Inflammatory macrophage treated with lipopolysaccharide for 1 hour (primary cell): ENCODE results near the gene TMEM72.
A peak's percentile ranks its signal among the peaks of the same experiment; 100 is the strongest.

Source experiments
- DNase-seq, 2 donors: peaks; one replicate each; pipeline ENCODE4 v3.0.0-alpha.2; 2020 to 2022

TMEM72 gene

GRCh38 chr10:44890696-44891563, 20.2 kb upstream of the TMEM72 start:
- no peak for DNase-seq

- DNase-seq, result no peak
These were observed 19.4 kb upstream of the TMEM72 start for GRCh38 chr10:44891721-44892120.

GRCh38 chr10:44893604-44894468, 17.3 kb upstream of the TMEM72 start:
- no peak for DNase-seq

- no peak for DNase-seq
These were observed 16.4 kb upstream of the TMEM72 start for GRCh38 chr10:44894691-44895090.

- no peak for DNase-seq
These were observed 15.9 kb upstream of the TMEM72 start for GRCh38 chr10:44895280-44895679.

GRCh38 chr10:44897049-44897448, 14.1 kb upstream of the TMEM72 start:
- DNase-seq, result no peak

- DNase-seq, result no peak
These were observed 12.5 kb upstream of the TMEM72 start for GRCh38 chr10:44898665-44899064.

GRCh38 chr10:44899450-44900080, 11.6 kb upstream of the TMEM72 start:
- no peak for DNase-seq

- DNase-seq, result no peak
These were observed 8.1 kb upstream of the TMEM72 start for GRCh38 chr10:44902941-44903545.

- no peak for DNase-seq
These were observed 4.7 kb upstream of the TMEM72 start for GRCh38 chr10:44906486-44906885.

- no peak for DNase-seq
These were observed 3.6 kb upstream of the TMEM72 start for GRCh38 chr10:44907556-44907955.

GRCh38 chr10:44908066-44908749, 2.9 kb upstream of the TMEM72 start:
- DNase-seq, result no peak

GRCh38 chr10:44908936-44909630, 2.1 kb upstream of the TMEM72 start:
- no peak for DNase-seq

- no peak for DNase-seq
These were observed 1.2 kb upstream of the TMEM72 start for GRCh38 chr10:44909910-44910309.

- no peak for DNase-seq
These were observed 535 bp upstream of the TMEM72 start for GRCh38 chr10:44910602-44911001.

GRCh38 chr10:44911951-44912350, 814 bp downstream of the TMEM72 start:
- no peak for DNase-seq

- peak; percentile 52 to 58 for DNase-seq
These were observed 2.4 kb downstream of the TMEM72 start for GRCh38 chr10:44913350-44914081.

- DNase-seq, result no peak
These were observed 3.8 kb downstream of the TMEM72 start for GRCh38 chr10:44914891-44915290.

GRCh38 chr10:44916429-44916828, 5.3 kb downstream of the TMEM72 start:
- no peak for DNase-seq

GRCh38 chr10:44917848-44918247, 6.7 kb downstream of the TMEM72 start:
- DNase-seq, result no peak

GRCh38 chr10:44920252-44920651, 9.1 kb downstream of the TMEM72 start:
- DNase-seq, result no peak
